ENCODE measurements around the gene OSBPL10.

Gene OSBPL10

DNA sequence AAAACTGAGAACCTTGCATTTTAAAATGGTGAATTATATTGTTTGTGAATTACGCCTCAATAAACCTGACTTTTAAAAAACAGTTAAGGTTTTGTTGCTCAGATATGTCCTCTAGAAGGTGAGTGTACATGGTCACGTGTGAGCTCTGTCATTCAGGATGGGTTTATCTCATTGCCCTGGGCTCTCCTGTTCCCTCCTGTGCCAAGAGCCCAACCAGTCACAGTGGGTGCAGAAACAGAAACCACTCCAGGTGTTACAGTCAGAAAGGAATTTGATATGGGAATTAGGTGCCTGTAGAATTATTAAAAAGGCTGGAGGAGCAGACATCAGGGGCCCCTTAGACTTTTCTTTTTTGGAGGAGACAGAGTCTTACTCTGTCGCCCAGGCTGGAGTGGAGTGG, 252.0 kb downstream of the OSBPL10 start:
- no peak for TF ChIP-seq SNAI2 (CRISPR knock-in tag; IDR thresholded peaks at IDR 0.05)
- no peak for TF ChIP-seq ZNF70 (CRISPR knock-in tag; IDR thresholded peaks at IDR 0.05)
- no peak for TF ChIP-seq ZNF565 (CRISPR knock-in tag; conservative IDR thresholded peaks at IDR 0.05; ENCODE audit: low read depth)
- no peak for TF ChIP-seq CREB5 (CRISPR knock-in tag; IDR thresholded peaks at IDR 0.05; ENCODE audit: low read depth)
- TF ChIP-seq, protein P1, sequence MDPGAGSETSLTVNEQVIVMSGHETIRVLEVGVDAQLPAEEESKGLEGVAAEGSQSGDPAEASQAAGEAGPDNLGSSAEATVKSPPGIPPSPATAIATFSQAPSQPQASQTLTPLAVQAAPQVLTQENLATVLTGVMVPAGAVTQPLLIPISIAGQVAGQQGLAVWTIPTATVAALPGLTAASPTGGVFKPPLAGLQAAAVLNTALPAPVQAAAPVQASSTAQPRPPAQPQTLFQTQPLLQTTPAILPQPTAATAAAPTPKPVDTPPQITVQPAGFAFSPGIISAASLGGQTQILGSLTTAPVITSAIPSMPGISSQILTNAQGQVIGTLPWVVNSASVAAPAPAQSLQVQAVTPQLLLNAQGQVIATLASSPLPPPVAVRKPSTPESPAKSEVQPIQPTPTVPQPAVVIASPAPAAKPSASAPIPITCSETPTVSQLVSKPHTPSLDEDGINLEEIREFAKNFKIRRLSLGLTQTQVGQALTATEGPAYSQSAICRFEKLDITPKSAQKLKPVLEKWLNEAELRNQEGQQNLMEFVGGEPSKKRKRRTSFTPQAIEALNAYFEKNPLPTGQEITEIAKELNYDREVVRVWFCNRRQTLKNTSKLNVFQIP (CRISPR knock-in tag; IDR thresholded peaks at IDR 0.05; ENCODE audit: borderline replicate concordance, low read depth), result no peak
- TF ChIP-seq, protein P2, sequence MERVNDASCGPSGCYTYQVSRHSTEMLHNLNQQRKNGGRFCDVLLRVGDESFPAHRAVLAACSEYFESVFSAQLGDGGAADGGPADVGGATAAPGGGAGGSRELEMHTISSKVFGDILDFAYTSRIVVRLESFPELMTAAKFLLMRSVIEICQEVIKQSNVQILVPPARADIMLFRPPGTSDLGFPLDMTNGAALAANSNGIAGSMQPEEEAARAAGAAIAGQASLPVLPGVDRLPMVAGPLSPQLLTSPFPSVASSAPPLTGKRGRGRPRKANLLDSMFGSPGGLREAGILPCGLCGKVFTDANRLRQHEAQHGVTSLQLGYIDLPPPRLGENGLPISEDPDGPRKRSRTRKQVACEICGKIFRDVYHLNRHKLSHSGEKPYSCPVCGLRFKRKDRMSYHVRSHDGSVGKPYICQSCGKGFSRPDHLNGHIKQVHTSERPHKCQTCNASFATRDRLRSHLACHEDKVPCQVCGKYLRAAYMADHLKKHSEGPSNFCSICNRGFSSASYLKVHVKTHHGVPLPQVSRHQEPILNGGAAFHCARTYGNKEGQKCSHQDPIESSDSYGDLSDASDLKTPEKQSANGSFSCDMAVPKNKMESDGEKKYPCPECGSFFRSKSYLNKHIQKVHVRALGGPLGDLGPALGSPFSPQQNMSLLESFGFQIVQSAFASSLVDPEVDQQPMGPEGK (CRISPR knock-in tag; IDR thresholded peaks at IDR 0.05; ENCODE audit: borderline replicate concordance), result no peak
- no peak for TF ChIP-seq ZNF8 (CRISPR knock-in tag; IDR thresholded peaks at IDR 0.05)
- TF ChIP-seq RARB (CRISPR knock-in tag; IDR thresholded peaks at IDR 0.05), result no peak
- no peak for TF ChIP-seq PPARA (CRISPR knock-in tag; IDR thresholded peaks at IDR 0.05; ENCODE audit: borderline replicate concordance)
- TF ChIP-seq, protein P3, sequence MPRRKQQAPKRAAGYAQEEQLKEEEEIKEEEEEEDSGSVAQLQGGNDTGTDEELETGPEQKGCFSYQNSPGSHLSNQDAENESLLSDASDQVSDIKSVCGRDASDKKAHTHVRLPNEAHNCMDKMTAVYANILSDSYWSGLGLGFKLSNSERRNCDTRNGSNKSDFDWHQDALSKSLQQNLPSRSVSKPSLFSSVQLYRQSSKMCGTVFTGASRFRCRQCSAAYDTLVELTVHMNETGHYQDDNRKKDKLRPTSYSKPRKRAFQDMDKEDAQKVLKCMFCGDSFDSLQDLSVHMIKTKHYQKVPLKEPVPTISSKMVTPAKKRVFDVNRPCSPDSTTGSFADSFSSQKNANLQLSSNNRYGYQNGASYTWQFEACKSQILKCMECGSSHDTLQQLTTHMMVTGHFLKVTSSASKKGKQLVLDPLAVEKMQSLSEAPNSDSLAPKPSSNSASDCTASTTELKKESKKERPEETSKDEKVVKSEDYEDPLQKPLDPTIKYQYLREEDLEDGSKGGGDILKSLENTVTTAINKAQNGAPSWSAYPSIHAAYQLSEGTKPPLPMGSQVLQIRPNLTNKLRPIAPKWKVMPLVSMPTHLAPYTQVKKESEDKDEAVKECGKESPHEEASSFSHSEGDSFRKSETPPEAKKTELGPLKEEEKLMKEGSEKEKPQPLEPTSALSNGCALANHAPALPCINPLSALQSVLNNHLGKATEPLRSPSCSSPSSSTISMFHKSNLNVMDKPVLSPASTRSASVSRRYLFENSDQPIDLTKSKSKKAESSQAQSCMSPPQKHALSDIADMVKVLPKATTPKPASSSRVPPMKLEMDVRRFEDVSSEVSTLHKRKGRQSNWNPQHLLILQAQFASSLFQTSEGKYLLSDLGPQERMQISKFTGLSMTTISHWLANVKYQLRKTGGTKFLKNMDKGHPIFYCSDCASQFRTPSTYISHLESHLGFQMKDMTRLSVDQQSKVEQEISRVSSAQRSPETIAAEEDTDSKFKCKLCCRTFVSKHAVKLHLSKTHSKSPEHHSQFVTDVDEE (CRISPR knock-in tag; IDR thresholded peaks at IDR 0.05), result no peak
- no peak for TF ChIP-seq OSR1 (CRISPR knock-in tag; IDR thresholded peaks at IDR 0.05)
- TF ChIP-seq CSDC2 (CRISPR knock-in tag; IDR thresholded peaks at IDR 0.05), result no peak
- TF ChIP-seq ZFP30 (CRISPR knock-in tag; IDR thresholded peaks at IDR 0.05), result no peak
- no peak for TF ChIP-seq ISL1 (CRISPR knock-in tag; IDR thresholded peaks at IDR 0.05)
- TF ChIP-seq ARNTL (CRISPR knock-in tag; IDR thresholded peaks at IDR 0.05; ENCODE audit: borderline replicate concordance, low read depth), result no peak
- TF ChIP-seq TOX (CRISPR knock-in tag; IDR thresholded peaks at IDR 0.05; ENCODE audit: borderline replicate concordance), result no peak
- no peak for ATAC-seq

DNA sequence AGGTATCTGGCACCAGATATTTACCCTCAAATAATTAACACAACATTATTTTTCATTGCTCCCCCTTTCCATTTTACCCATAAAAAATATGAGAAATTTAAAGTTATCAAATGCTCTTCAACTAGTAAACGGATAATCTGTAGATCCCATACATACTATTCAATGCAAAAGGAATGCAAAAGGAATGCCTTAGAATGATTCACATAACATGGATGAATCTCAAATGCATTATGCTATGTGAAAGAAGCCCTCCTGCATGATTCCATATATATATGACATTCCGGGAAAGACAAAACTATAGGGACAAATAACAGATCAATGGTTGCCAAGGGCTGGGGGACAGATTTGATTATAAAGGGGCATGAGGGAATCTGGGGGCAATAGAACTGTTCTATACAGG, 252.7 kb downstream of the OSBPL10 start:
- TF ChIP-seq, protein P2 (CRISPR knock-in tag; IDR thresholded peaks at IDR 0.05; ENCODE audit: borderline replicate concordance), result no peak
- TF ChIP-seq ISL1 (CRISPR knock-in tag; IDR thresholded peaks at IDR 0.05) (no peak), ZNF565 (CRISPR knock-in tag; conservative IDR thresholded peaks at IDR 0.05; ENCODE audit: low read depth) (no peak), ZC3H10 (CRISPR knock-in tag; IDR thresholded peaks at IDR 0.05) (no peak), TOX (CRISPR knock-in tag; IDR thresholded peaks at IDR 0.05; ENCODE audit: borderline replicate concordance) (no peak), ZFP3 (CRISPR knock-in tag; IDR thresholded peaks at IDR 0.05) (no peak), CSDC2 (CRISPR knock-in tag; IDR thresholded peaks at IDR 0.05) (no peak), BACH2 (CRISPR knock-in tag; IDR thresholded peaks at IDR 0.05; ENCODE audit: borderline replicate concordance) (no peak), CSRNP3 (CRISPR knock-in tag; IDR thresholded peaks at IDR 0.05) (no peak), ZFP30 (CRISPR knock-in tag; IDR thresholded peaks at IDR 0.05) (no peak), SNAI2 (CRISPR knock-in tag; IDR thresholded peaks at IDR 0.05) (no peak), ARNTL (CRISPR knock-in tag; IDR thresholded peaks at IDR 0.05; ENCODE audit: borderline replicate concordance, low read depth) (no peak), ZNF70 (CRISPR knock-in tag; IDR thresholded peaks at IDR 0.05) (no peak), RARB (CRISPR knock-in tag; IDR thresholded peaks at IDR 0.05) (no peak), ZNF8 (CRISPR knock-in tag; IDR thresholded peaks at IDR 0.05) (no peak), PPARA (CRISPR knock-in tag; IDR thresholded peaks at IDR 0.05; ENCODE audit: borderline replicate concordance) (no peak), CREB5 (CRISPR knock-in tag; IDR thresholded peaks at IDR 0.05; ENCODE audit: low read depth) (no peak), GLIS3 (CRISPR knock-in tag; IDR thresholded peaks at IDR 0.05) (no peak)
- TF ChIP-seq, protein P1 (CRISPR knock-in tag; IDR thresholded peaks at IDR 0.05; ENCODE audit: borderline replicate concordance, low read depth), result no peak
- ATAC-seq, result no peak

All from SK-N-SH treated with all-trans-retinoic acid at 6 μM for 48 hours (cell line).